Spleen (tissue), 11 donors: Measurements from ENCODE around the gene CPSF3. TPM values are rescaled to one million over a fixed set of nuclear protein-coding genes. Genes with fewer than 3 reads are reported as not detected.

Experiments
- DNase-seq: peaks from one replicate; pipeline ENCODE4 v3.0.0-alpha.2; 2020
- H3K27ac ChIP-seq, 8 donors: fragments of 200-600 bp; sonication (generic) in 7 of 8; 1 replicate in 4 of 8; 2 replicates in 4 of 8; pipeline versions ENCODE4 v1.5.0 to v1.8.0; 2016 to 2021; ENCODE audit warnings: inconsistent platforms in 4 of 8, mild to moderate bottlenecking in 4 of 8, moderate library complexity in 1 of 8
- H3K27me3 ChIP-seq, 7 donors: fragments of 200-600 bp; sonication (generic) in 6 of 7; replicated peaks in 1 of 7; 1 replicate in 4 of 7; 2 replicates in 3 of 7; pipeline versions ENCODE4 v1.5.0 to v1.8.0; 2016 to 2021; ENCODE audit warnings: inconsistent platforms in 3 of 7, mild to moderate bottlenecking in 1 of 7
- H3K36me3 ChIP-seq, 6 donors: fragments of 200-600 bp; sonication (generic) in 5 of 6; 1 replicate in 4 of 6; 2 replicates in 2 of 6; pipeline versions ENCODE4 v1.5.0 to v1.8.0; 2016 to 2021; ENCODE audit warnings: inconsistent platforms in 2 of 6
- H3K4me1 ChIP-seq, 6 donors: fragments of 200-600 bp; sonication (generic) in 5 of 6; 1 replicate in 3 of 6; 2 replicates in 3 of 6; pipeline versions ENCODE4 v1.5.0 to v1.8.0; 2016 to 2021; ENCODE audit warnings: inconsistent platforms in 3 of 6
- H3K4me3 ChIP-seq, 8 donors: fragments of 200-600 bp; sonication (generic) in 7 of 8; 1 replicate in 4 of 8; 2 replicates in 4 of 8; pipeline versions ENCODE4 v1.5.0 to v1.8.0; 2016 to 2021; ENCODE audit warnings: inconsistent platforms in 4 of 8, mild to moderate bottlenecking in 4 of 8, moderate library complexity in 2 of 8
- H3K9me3 ChIP-seq, 8 donors: fragments of 200-600 bp; sonication (generic) in 7 of 8; 1 replicate in 4 of 8; 2 replicates in 4 of 8; pipeline versions ENCODE4 v1.5.0 to v1.8.0; 2016 to 2021; ENCODE audit warnings: inconsistent platforms in 4 of 8
- CTCF ChIP-seq, 11 experiments: fragments of 200-600 bp in 7 of 11; fragments of 450-650 bp in 4 of 11; sonication (generic) in 4 of 11; IDR thresholded peaks in 8 of 11; conservative IDR thresholded peaks in 3 of 11; 1 replicate in 7 of 11; 2 replicates in 4 of 11; pipeline versions ENCODE4 v1.4.0 to v1.8.0; 2016 to 2021; ENCODE audit warnings: antibody characterized with exemption in 11 of 11, inconsistent platforms in 4 of 11, mild to moderate bottlenecking in 1 of 11
- POLR2A ChIP-seq, 3 donors: fragments of 450-650 bp; IDR thresholded peaks; one replicate each; pipeline ENCODE4 v1.5.1; 2017; ENCODE audit warnings: antibody characterized with exemption in 3 of 3, mild to moderate bottlenecking in 1 of 3
- POLR2AphosphoS5 ChIP-seq, 3 donors: sonication (generic); formaldehyde crosslinking; IDR thresholded peaks; one replicate each; pipeline ENCODE4 v1.5.1; 2017; ENCODE audit warnings: antibody characterized with exemption in 3 of 3
- WGBS, 5 donors: extraction: QIAGEN DNeasy Blood & Tissue Kit in 3 of 5; methylation state at CpG; one replicate each; pipeline versions ENCODE4 v1.1.5 to v1.1.7; 2013 to 2018; 5-methylcytosine and 5-hydroxymethylcytosine counted together
- intact Hi-C: fragments of 100-400 bp; cut with DNase I; formaldehyde crosslinking; loops from one replicate; pipeline ENCODE4 v1.15.0; 2023; ENCODE audit warnings: low total_unique reads
- polyA plus RNA-seq, 3 donors: library from polyadenylated mRNA; stranded (reverse); fragments of 200-250 nt; gene quantifications; one replicate each; pipeline ENCODE4 v1.2.1, GENCODE V29; 2013
- total RNA-seq, 7 donors: library from RNA; depleted of rRNA in 3 of 7; stranded (reverse); fragments of >200 nt in 3 of 7; fragmentation: NEBNext Ultra II Directional in 4 of 7; extraction: Animal tissue kit (Norgen Biotek cat#: 25700) in 4 of 7; gene quantifications; one replicate each; pipeline versions ENCODE4 v1.1.0 to v1.2.1, GENCODE V29; 2016 to 2021
- donor health status: healthy with polysubstance abuse.
- donor health status: DM: no; HTN: no; CAD: no; lungs with moderate emphysema.
- donor health status: DM: no; HTN: no; CAD: no.
- donor health status: Bipolar disorder and iron deficiency.
- donor health status: healthy.
- donor health status: DM: no; HTN: no; CAD: no.
- donor health status: DM: yes; HTN: yes; CAD: no.

Gene CPSF3
- total and polyA plus RNA-seq, 10 donors = 18.9 to 35.8 (median 27.5) TPM

GRCh38 chr2:9406529-9407362 is 16.7 kb upstream of the CPSF3 start:
- WGBS, 5 donors = 86 to 92% (median 91%) methylated on average over 13 of the region's 13 CpGs
- Histone ChIP-seq H3K36me3 (peaks cover 0 to 60% (median 48%) of the 10 kb centered on the region in 6 donors), H3K9me3 (no peaks in the 10 kb centered on the region), H3K4me3 (no peak overlapping the region), H3K4me1 (no peaks in the 10 kb centered on the region), H3K27me3 (no peaks in the 10 kb centered on the region), H3K27ac (no peak overlapping the region)
- intact Hi-C loops = no loop called here
- no peak for TF ChIP-seq CTCF (IDR thresholded peaks at IDR 0.05 in 8 of 11, conservative IDR thresholded peaks at IDR 0.05 in 3 of 11)
- DNase-seq = no peak

GRCh38 chr2:9407363-9407811 is 16.1 kb upstream of the CPSF3 start:
- no peaks in the 10 kb centered on the region for H3K4me1 ChIP-seq
- H3K27me3 ChIP-seq = no peaks in the 10 kb centered on the region
- peaks cover 0 to 67% (median 53%) of the 10 kb centered on the region in 6 donors for H3K36me3 ChIP-seq
- no peak overlapping the region for H3K4me3 ChIP-seq
- TF ChIP-seq POLR2AphosphoS5 (IDR thresholded peaks at IDR 0.05) = no peak
- TF ChIP-seq POLR2A (IDR thresholded peaks at IDR 0.05) = no peak
- no peak for TF ChIP-seq CTCF (IDR thresholded peaks at IDR 0.05 in 8 of 11, conservative IDR thresholded peaks at IDR 0.05 in 3 of 11)
- intact Hi-C loops = no loop called here
- no peak for DNase-seq
- 95 to 97% (median 96%) methylated on average over 7 to 8 of the region's 8 CpGs for WGBS, 5 donors
- no peak overlapping the region for H3K27ac ChIP-seq
- no peaks in the 10 kb centered on the region for H3K9me3 ChIP-seq

GRCh38 chr2:9408641-9409151 is 14.8 kb upstream of the CPSF3 start:
- H3K4me3 ChIP-seq = no peak overlapping the region
- no peak for DNase-seq

More at GRCh38 chr2:9408641-9409151, 14.8 kb upstream of the CPSF3 start:
- H3K9me3 ChIP-seq = no peaks in the 10 kb centered on the region
- H3K4me1 ChIP-seq = no peaks in the 10 kb centered on the region
- TF ChIP-seq POLR2AphosphoS5 (IDR thresholded peaks at IDR 0.05) = no peak
- no peak for TF ChIP-seq POLR2A (IDR thresholded peaks at IDR 0.05)
- no peak for TF ChIP-seq CTCF (IDR thresholded peaks at IDR 0.05 in 8 of 11, conservative IDR thresholded peaks at IDR 0.05 in 3 of 11)
- intact Hi-C loops = no loop called here
- H3K36me3 ChIP-seq = peaks cover 0 to 75% (median 58%) of the 10 kb centered on the region in 6 donors
- no peak overlapping the region for H3K27ac ChIP-seq
- WGBS, 5 donors = 84 to 92% (median 89%) methylated on average over 9 of the region's 9 CpGs
- no peaks in the 10 kb centered on the region for H3K27me3 ChIP-seq
